DND-41 (cell line): ENCODE measurements around the gene EIF1.

ENCODE experiments used
- ATAC-seq: fragments of 200-7000 bp; cut with Tn5 transposase; 3 replicates; pipeline ENCODE4 v1.9.1; 2021; ENCODE audit warnings: low read depth; ENCODE audit not compliant: insufficient read depth
- DNase-seq: peaks from one replicate; pipeline ENCODE4 v3.0.0-alpha.2; 2020
- H2AFZ ChIP-seq: 2 replicates; pipeline ENCODE4 v1.6.0; 2012; ENCODE audit warnings: low read depth, low read length
- H3K27ac ChIP-seq: 2 replicates; pipeline ENCODE4 v1.5.1; 2012; ENCODE audit warnings: low read length, inconsistent platforms
- H3K27me3 ChIP-seq: fragments of 200-600 bp; sonication (generic); 2 replicates; pipeline ENCODE4 v1.6.0; 2012; ENCODE audit warnings: low read length, mild to moderate bottlenecking, inconsistent platforms; ENCODE audit not compliant: insufficient read depth, poor library complexity
- H3K36me3 ChIP-seq: 2 replicates; pipeline ENCODE4 v1.5.1; 2012; ENCODE audit warnings: low read length, inconsistent platforms; ENCODE audit not compliant: insufficient read depth
- H3K4me1 ChIP-seq: 2 replicates; pipeline ENCODE4 v1.5.1; 2012; ENCODE audit warnings: mild to moderate bottlenecking, low read length; ENCODE audit not compliant: insufficient read depth
- H3K4me2 ChIP-seq: 2 replicates; pipeline ENCODE4 v1.6.0; 2012; ENCODE audit warnings: mild to moderate bottlenecking, moderate library complexity, low read length, inconsistent platforms; ENCODE audit not compliant: insufficient read depth
- H3K4me3 ChIP-seq, 2 experiments: fragments of 200-600 bp in 1 of 2; shearing (Covaris generic) in 1 of 2; 2 replicates each; pipeline ENCODE4 v1.5.1; 2012 to 2016; ENCODE audit warnings: inconsistent platforms in 2 of 2, low read length in 2 of 2, mild to moderate bottlenecking in 2 of 2, low read depth in 1 of 2, moderate library complexity in 1 of 2
- H3K79me2 ChIP-seq: 2 replicates; pipeline ENCODE4 v1.6.0; 2012; ENCODE audit warnings: low read length, inconsistent platforms; ENCODE audit not compliant: insufficient read depth
- H3K9ac ChIP-seq: 2 replicates; pipeline ENCODE4 v1.6.0; 2012; ENCODE audit warnings: low read depth, mild to moderate bottlenecking, inconsistent platforms, low read length, moderate library complexity
- H3K9me3 ChIP-seq: 2 replicates; pipeline ENCODE4 v1.5.1; 2012; ENCODE audit warnings: low read length, moderate library complexity, mild to moderate bottlenecking, inconsistent platforms; ENCODE audit not compliant: insufficient read depth, severe bottlenecking
- H4K20me1 ChIP-seq: 2 replicates; pipeline ENCODE4 v1.6.0; 2012; ENCODE audit warnings: low read length; ENCODE audit not compliant: insufficient read depth
- CTCF ChIP-seq: IDR thresholded peaks from 2 replicates; pipeline ENCODE4 v1.5.1; 2012; ENCODE audit warnings: borderline replicate concordance, low read length, moderate library complexity, mild to moderate bottlenecking; ENCODE audit not compliant: poor library complexity, severe bottlenecking; ENCODE audit errors: extremely low read depth
- EZH2 ChIP-seq: IDR thresholded peaks from 3 replicates; pipeline ENCODE4 v1.6.1; 2012; ENCODE audit warnings: borderline replicate concordance, low read depth, mild to moderate bottlenecking, moderate library complexity, low read length, inconsistent platforms; ENCODE audit not compliant: severe bottlenecking

Gene EIF1

GRCh38 chr17:41651625-41652460 is 36.8 kb upstream of the EIF1 start:
- Histone ChIP-seq H3K27me3 (no peaks in the 10 kb centered on the region), H3K36me3 (no peaks in the 10 kb centered on the region), H3K27ac (no peak overlapping the region), H3K4me3 (no peak overlapping the region), H3K79me2 (no peaks in the 10 kb centered on the region), H3K9me3 (no peaks in the 10 kb centered on the region), H3K4me2 (no peak overlapping the region), H3K9ac (no peak overlapping the region), H2AFZ (no peak overlapping the region), H3K4me1 (peaks cover 15% of the 10 kb centered on the region), H4K20me1 (no peaks in the 10 kb centered on the region; the same call in 1 of the 2 replicates)
- ATAC-seq (no peak), DNase-seq (no peak)
- no peak for TF ChIP-seq CTCF
- TF ChIP-seq EZH2 = no peak

GRCh38 chr17:41652461-41652970 is 36.2 kb upstream of the EIF1 start:
- no peak overlapping the region for H2AFZ ChIP-seq
- ATAC-seq (no peak), DNase-seq (no peak)
- no peaks in the 10 kb centered on the region; the same call in 1 of the 2 replicates for H4K20me1 ChIP-seq
- no peaks in the 10 kb centered on the region for H3K36me3 ChIP-seq
- H3K27me3 ChIP-seq = no peaks in the 10 kb centered on the region
- H3K4me1 ChIP-seq = peaks cover 15% of the 10 kb centered on the region
- no peak for TF ChIP-seq EZH2
- TF ChIP-seq CTCF = no peak
- no peaks in the 10 kb centered on the region for H3K79me2 ChIP-seq
- H3K4me2 ChIP-seq = no peak overlapping the region
- H3K9ac ChIP-seq = no peak overlapping the region
- H3K27ac ChIP-seq = no peak overlapping the region
- no peak overlapping the region for H3K4me3 ChIP-seq
- H3K9me3 ChIP-seq = no peaks in the 10 kb centered on the region

DNA sequence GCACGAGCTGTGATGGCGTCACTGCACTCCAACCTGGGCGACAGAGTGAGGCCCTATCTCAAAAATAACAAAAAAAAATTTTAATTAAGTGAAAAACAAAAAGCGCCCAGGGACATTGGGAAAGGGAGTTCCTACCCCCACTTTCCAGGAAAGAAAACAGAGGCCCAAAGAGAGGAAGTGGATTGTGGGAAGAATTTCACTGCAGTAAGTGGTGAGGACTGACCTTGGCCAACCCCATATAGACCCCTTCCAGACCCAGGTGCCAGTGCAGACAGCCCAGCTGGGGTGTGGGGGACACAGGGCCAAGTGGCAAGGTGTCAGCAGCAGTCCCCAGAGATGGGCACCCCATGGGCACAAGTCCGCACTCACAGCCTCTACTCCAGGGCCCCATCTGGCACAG is 35.3 kb upstream of the EIF1 start:
- ATAC-seq (no peak), DNase-seq (no peak)
- H3K79me2 ChIP-seq = no peaks in the 10 kb centered on the region
- no peaks in the 10 kb centered on the region for H3K27me3 ChIP-seq
- no peak overlapping the region for H2AFZ ChIP-seq
- H3K9me3 ChIP-seq = no peaks in the 10 kb centered on the region
- H3K4me3 ChIP-seq = no peak overlapping the region
- H3K9ac ChIP-seq = no peak overlapping the region
- H3K4me1 ChIP-seq = peaks cover 6% of the 10 kb centered on the region
- H3K27ac ChIP-seq = no peak overlapping the region
- no peaks in the 10 kb centered on the region; the same call in 1 of the 2 replicates for H4K20me1 ChIP-seq
- H3K36me3 ChIP-seq = no peaks in the 10 kb centered on the region
- no peak for TF ChIP-seq CTCF
- TF ChIP-seq EZH2 = no peak
- H3K4me2 ChIP-seq = no peak overlapping the region
